VCaP (cell line): ENCODE data around the gene ARRB1.

ENCODE experiments used
- H3K27ac ChIP-seq: fragments of 450-650 bp; 2 replicates; pipeline ENCODE4 v1.5.1; 2017
- TF ChIP-seq, protein P1 (sequence below): fragments of 450-650 bp; conservative IDR thresholded peaks from 2 replicates; pipeline ENCODE4 v1.5.1; 2017; ENCODE audit warnings: mild to moderate bottlenecking, moderate library complexity

ARRB1 gene

DNA sequence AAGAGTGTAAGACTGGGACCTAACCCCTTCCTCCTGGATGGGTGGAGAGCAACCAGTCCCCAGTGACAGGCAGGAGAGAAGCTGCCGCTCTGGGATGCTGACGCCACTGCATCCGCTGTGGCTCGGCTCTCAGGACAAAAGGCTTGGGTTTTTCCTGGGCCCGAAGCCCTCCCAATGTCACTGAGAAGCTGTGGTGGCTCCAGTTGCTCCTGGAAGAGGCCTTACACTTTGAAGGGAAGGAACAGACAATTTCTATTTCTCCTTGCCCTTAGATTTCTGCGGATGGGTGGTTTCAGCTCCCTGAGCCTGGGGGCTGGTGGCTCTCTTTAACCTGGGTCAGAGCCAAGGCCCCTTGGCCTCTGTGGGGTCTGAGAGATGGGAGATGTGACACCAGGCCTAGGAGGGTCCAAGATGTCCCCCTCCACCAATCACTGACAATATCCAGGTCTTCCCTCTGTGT is 89.5 kb downstream of the ARRB1 start:
- TF ChIP-seq, protein P1, sequence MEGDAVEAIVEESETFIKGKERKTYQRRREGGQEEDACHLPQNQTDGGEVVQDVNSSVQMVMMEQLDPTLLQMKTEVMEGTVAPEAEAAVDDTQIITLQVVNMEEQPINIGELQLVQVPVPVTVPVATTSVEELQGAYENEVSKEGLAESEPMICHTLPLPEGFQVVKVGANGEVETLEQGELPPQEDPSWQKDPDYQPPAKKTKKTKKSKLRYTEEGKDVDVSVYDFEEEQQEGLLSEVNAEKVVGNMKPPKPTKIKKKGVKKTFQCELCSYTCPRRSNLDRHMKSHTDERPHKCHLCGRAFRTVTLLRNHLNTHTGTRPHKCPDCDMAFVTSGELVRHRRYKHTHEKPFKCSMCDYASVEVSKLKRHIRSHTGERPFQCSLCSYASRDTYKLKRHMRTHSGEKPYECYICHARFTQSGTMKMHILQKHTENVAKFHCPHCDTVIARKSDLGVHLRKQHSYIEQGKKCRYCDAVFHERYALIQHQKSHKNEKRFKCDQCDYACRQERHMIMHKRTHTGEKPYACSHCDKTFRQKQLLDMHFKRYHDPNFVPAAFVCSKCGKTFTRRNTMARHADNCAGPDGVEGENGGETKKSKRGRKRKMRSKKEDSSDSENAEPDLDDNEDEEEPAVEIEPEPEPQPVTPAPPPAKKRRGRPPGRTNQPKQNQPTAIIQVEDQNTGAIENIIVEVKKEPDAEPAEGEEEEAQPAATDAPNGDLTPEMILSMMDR: no peak
- no peak overlapping the region for H3K27ac ChIP-seq

DNA sequence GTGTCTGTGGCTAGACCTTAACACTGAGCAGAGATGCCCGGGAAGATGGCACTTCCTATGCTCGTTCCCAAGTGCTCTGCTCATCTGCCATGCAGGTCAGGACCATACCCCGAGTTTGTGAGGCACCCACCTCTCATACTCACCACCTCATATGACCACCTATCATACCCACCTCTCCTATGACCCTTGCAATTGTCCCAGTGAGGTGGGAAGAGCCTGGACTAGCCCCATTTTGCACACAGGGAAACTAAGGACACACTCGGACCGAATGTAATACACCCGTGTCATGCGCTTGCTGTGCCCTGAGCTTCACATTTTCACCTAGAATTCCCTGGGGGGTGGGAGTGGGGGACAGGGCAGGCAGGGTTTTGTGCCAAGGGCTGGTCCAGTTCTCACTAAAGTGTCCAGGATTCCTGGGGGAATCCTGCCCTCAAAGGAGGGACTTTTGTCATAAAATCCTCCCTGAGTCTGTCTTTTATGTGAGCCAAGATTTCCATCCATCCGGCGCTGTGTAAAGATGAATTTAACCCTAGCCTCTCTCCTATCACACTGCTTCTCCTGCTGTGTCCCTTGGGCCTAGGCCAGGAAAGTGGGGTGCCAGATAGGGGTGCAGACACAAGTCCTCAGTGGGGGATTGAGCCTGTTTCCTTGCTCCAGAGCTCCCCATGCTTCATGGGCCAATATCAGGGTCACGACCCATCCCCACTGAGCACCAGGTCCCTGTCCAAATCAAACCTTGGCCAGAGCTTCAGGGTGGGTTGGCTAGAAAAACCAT is 90.9 kb downstream of the ARRB1 start:
- TF ChIP-seq, protein P1: no peak
- H3K27ac ChIP-seq: no peak overlapping the region

DNA sequence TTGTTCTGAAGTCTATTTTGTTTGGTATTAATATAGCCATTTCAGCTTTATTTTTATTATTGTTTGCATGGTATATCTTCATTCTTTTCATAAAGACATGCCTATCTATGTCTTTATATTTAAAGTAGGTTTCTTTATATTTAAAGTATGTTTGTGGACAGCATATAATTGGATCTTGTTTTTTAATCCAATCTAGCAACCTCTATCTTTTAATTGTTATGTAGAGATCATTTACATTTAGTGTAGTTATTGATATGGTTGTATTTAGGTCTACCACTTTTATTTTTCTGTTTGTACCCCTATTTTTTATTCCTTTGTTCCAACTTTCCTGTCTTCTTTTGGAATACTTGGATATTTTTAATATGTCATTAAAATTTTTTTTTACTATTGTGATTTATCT is 97.1 kb downstream of the ARRB1 start:
- H3K27ac ChIP-seq: no peak overlapping the region
- TF ChIP-seq, protein P1: no peak

DNA sequence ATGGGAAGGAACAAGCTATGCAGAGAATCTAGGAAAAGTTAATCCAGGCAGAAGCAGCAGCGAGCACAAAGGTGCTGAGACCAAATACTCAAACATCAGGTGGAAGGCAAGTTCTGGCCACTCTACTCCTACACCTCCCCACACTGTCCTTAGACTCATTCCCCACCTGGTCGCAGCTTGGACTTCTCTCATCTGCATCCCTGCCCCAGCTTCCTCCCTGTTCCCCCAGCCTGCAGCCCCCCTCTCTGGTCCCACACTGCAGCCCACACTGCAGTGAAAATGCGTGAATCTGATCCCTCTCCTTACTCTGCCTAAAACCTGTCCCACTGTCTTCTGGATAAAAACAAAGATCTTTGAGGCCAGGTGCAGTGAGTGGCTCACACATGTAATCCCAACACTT is 101.8 kb downstream of the ARRB1 start:
- TF ChIP-seq, protein P1: no peak
- no peak overlapping the region for H3K27ac ChIP-seq

DNA sequence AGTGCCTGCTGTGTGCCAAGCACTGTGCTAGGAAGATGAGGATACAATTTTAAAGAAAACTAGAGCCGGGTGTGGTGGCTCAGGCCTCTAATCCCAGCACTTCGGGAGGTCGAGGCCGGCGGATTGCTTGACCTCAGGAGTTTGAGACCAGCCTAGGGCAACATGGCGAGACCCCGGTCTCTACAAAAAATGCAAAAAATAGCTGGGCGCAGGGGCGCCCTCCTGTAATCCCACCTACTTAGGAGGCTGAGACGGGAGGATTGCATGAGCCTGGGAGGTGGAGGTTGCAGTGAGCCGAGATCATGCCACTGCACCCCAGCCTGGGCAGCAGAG is 102.6 kb downstream of the ARRB1 start:
- H3K27ac ChIP-seq: no peak overlapping the region
- TF ChIP-seq, protein P1: no peak; the same call in 1 of the 2 replicates

DNA sequence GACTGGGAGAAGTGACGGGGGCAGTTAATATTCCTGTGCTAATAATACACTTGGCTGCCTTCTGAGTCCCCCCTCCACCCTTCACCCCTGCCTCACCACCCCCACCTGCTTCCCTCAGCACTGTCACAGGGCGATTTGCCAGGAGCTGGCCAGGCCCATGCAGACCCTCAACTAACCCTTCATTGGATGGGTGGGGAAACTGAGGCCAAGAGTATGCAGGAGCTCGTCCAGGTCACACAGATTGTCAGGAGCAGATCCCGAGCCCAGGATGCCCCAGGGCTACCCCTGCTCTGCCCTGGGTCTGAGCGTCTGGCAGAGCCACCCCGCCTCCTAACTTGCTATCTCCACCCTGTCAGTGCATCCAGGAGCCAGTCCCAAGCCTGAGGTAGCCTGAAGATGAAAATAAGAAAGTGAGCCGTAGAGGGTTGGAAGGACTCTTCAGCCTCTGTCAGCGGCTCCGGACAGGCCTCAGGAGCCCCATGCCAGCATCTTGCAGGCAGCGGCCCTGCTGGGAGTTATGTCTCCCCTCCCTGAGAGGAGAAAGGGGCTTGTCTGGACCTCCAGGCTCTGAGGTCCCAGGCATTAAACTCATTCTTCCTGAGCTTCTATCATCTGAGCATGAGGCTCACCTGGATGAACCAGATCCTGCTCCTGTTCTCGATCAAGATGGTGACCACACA is 104.7 kb downstream of the ARRB1 start:
- TF ChIP-seq, protein P1: no peak
- no peak overlapping the region for H3K27ac ChIP-seq

DNA sequence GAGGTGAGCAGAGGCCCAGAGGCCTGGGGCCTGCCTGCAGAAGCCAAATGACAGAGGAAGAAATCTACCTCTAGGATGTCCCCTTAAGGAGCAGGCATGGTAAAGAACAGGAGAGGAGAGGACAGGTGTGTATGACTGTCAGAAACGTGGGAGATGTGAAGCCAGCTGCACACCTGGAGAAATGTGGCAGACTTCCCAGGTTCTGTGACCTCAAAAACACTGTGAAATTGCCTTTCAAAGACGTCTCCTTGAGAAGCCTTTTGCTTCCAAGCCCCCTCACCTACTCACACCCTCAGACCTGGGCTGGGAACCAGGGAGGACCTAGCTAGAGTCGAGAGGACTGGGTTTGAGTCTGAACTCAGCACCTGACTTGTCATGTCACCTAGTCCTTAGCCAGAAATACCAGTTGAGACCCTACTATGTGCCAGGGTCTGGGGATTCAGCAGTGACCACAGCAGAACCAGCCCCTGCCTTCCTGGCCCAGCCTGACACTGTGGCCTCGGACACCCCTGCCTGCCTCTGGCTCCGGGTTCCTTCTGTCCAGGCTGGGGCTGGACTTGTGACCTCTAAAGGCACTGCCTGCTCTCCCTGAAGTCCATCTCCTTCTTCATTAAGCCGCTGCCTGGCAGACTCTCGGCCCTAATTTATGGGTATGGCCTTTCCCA is 105.3 kb downstream of the ARRB1 start:
- TF ChIP-seq, protein P1: no peak
- H3K27ac ChIP-seq: no peak overlapping the region
